GM13977 (cell line): ENCODE measurements around the gene SEPTIN7.

Source experiments
- DNase-seq: peaks from one replicate; pipeline ENCODE4 v3.0.0; 2012; ENCODE audit warnings: low spot score
- CTCF ChIP-seq: IDR thresholded peaks from 2 replicates; pipeline ENCODE4 v1.5.1; 2012; ENCODE audit warnings: mild to moderate bottlenecking, control low read depth; ENCODE audit not compliant: insufficient read depth; ENCODE audit errors: extremely low read depth, missing control alignments
- in situ Hi-C: fragments of 300-500 bp; cut with MboI; formaldehyde crosslinking; loops from one replicate; pipeline ENCODE4 v1.12.0; 2022; ENCODE audit warnings: low sequenced_read_pairs, low pct_unique_long_range_greater_than_20kb, mixed read lengths, inconsistent platforms; ENCODE audit not compliant: unreplicated experiment

The SEPTIN7 gene

GRCh38 chr7:35839860-35840854 is 39.3 kb downstream of the SEPTIN7 start:
- in situ Hi-C loops, result no loop called here
- DNase-seq, result no peak
- TF ChIP-seq CTCF, result no peak

- no peak for TF ChIP-seq CTCF
- in situ Hi-C loops, result no loop called here
- DNase-seq, result no peak
Observed at GRCh38 chr7:35846816-35847412, 46.1 kb downstream of the SEPTIN7 start.

GRCh38 chr7:35848725-35849124 is 47.9 kb downstream of the SEPTIN7 start:
- in situ Hi-C loops, result no loop called here
- DNase-seq, result no peak
- TF ChIP-seq CTCF, result no peak

- in situ Hi-C loops, result no loop called here
- TF ChIP-seq CTCF, result no peak
- DNase-seq, result no peak
Observed at GRCh38 chr7:35849158-35849831, 48.4 kb downstream of the SEPTIN7 start.

- no peak for DNase-seq
Observed at GRCh38 chr7:35849954-35850353, 49.1 kb downstream of the SEPTIN7 start.

More at GRCh38 chr7:35849954-35850353, 49.1 kb downstream of the SEPTIN7 start:
- no peak for TF ChIP-seq CTCF
- in situ Hi-C loops, result no loop called here
